ENCODE measurements around the gene ZMIZ2. TPM values are rescaled to one million over a fixed set of nuclear protein-coding genes. Genes with fewer than 3 reads are reported as not detected.
"Not testable (repeated sequence)": the region's sequence is repeated elsewhere in the genome, so short reads cannot be mapped to it uniquely, and the experiment has no call there.

The ZMIZ2 gene
- total and polyA plus RNA-seq, 7 donors: 8.4 to 64.7 (median 11.3) TPM

GRCh38 chr7:44776211-44776610 is 27.6 kb downstream of the ZMIZ2 start:
- DNase-seq: no peak
- intact Hi-C loops (cut with DNase I): no loop called here
- Histone ChIP-seq H3K4me3 (no peak overlapping the region), H3K4me1 (no peaks in the 10 kb centered on the region), H3K9me3 (no peaks in the 10 kb centered on the region), H3K27me3 (no peaks in the 10 kb centered on the region), H3K36me3 (no peaks in the 10 kb centered on the region), H3K27ac (no peak overlapping the region)
- TF ChIP-seq POLR2AphosphoS5 (IDR thresholded peaks at IDR 0.05) (no peak), EP300 (IDR thresholded peaks at IDR 0.05) (no peak), CTCF (IDR thresholded peaks at IDR 0.05) (no peak), POLR2A (IDR thresholded peaks at IDR 0.05) (no peak)
- WGBS, 2 donors: 75 to 81% methylated on average over 3 of the region's 3 CpGs

- H3K27ac ChIP-seq: no peak overlapping the region
- H3K4me1 ChIP-seq: no peaks in the 10 kb centered on the region
- H3K9me3 ChIP-seq: peaks cover 0 to 4% (median 0%) of the 10 kb centered on the region in 4 donors
- no peaks in the 10 kb centered on the region for H3K36me3 ChIP-seq
- H3K4me3 ChIP-seq: no peak overlapping the region
- WGBS, 2 donors: 95% methylated on average over 1 of the region's 1 CpG
- H3K27me3 ChIP-seq: no peaks in the 10 kb centered on the region
- intact Hi-C loops (cut with DNase I): no loop called here
- DNase-seq: no peak
- TF ChIP-seq POLR2AphosphoS5 (IDR thresholded peaks at IDR 0.05) (no peak), EP300 (IDR thresholded peaks at IDR 0.05) (no peak), POLR2A (IDR thresholded peaks at IDR 0.05) (no peak), CTCF (IDR thresholded peaks at IDR 0.05) (no peak)
These were observed 33.8 kb downstream of the ZMIZ2 start for GRCh38 chr7:44782460-44782859.

- Histone ChIP-seq H3K9me3 (peaks cover 0 to 4% (median 0%) of the 10 kb centered on the region in 4 donors), H3K27me3 (no peaks in the 10 kb centered on the region), H3K36me3 (no peaks in the 10 kb centered on the region), H3K4me3 (no peak overlapping the region), H3K27ac (no peak overlapping the region), H3K4me1 (no peaks in the 10 kb centered on the region)
- intact Hi-C loops (cut with DNase I): no loop called here
- TF ChIP-seq CTCF (IDR thresholded peaks at IDR 0.05): no peak
- no peak for TF ChIP-seq POLR2AphosphoS5 (IDR thresholded peaks at IDR 0.05)
- no peak for TF ChIP-seq EP300 (IDR thresholded peaks at IDR 0.05)
- no peak for TF ChIP-seq POLR2A (IDR thresholded peaks at IDR 0.05)
- DNase-seq: no peak
These were observed 34.8 kb downstream of the ZMIZ2 start for GRCh38 chr7:44783407-44783806.

- Histone ChIP-seq H3K4me1 (no peaks in the 10 kb centered on the region), H3K9me3 (peaks cover 0 to 4% (median 0%) of the 10 kb centered on the region in 4 donors), H3K27ac (no peak overlapping the region), H3K36me3 (no peaks in the 10 kb centered on the region), H3K4me3 (no peak overlapping the region), H3K27me3 (no peaks in the 10 kb centered on the region)
- DNase-seq: no peak
- TF ChIP-seq POLR2A (IDR thresholded peaks at IDR 0.05): no peak
- no peak for TF ChIP-seq EP300 (IDR thresholded peaks at IDR 0.05)
- TF ChIP-seq POLR2AphosphoS5 (IDR thresholded peaks at IDR 0.05): no peak
- TF ChIP-seq CTCF (IDR thresholded peaks at IDR 0.05): no peak
- WGBS, 2 donors: 62 to 79% methylated on average over 1 of the region's 1 CpG
- intact Hi-C loops (cut with DNase I): no loop called here
These were observed 35.7 kb downstream of the ZMIZ2 start for GRCh38 chr7:44784364-44784763.

GRCh38 chr7:44785218-44785617 is 36.6 kb downstream of the ZMIZ2 start:
- WGBS, 2 donors: 92 to 93% methylated on average over 3 of the region's 3 CpGs

More at GRCh38 chr7:44785218-44785617, 36.6 kb downstream of the ZMIZ2 start:
- H3K4me1 ChIP-seq; H3K9me3 ChIP-seq; intact Hi-C loops (cut with DNase I); H3K27me3 ChIP-seq; H3K36me3 ChIP-seq; DNase-seq; H3K4me3 ChIP-seq; H3K27ac ChIP-seq: not testable (repeated sequence)
